OCI-LY7 (cell line): Measurements from ENCODE around the gene SOCS6. TPM values are rescaled to one million over a fixed set of nuclear protein-coding genes. Genes with fewer than 3 reads are reported as not detected.

Experiments used
- BruUV-seq: library from RNA; stranded (reverse); fragments of 400-500 nt; replicated peaks from 2 replicates; lab custom pipeline; 2021; lab: Mats Ljungman, UMichigan
- CTCF ChIA-PET: fragments of 300-600 bp; sonication (Branson Sonifier 250); formaldehyde crosslinking; loops from one replicate; lab custom pipeline; 2022; ENCODE audit warnings: antibody characterized with exemption; ENCODE audit not compliant: unreplicated experiment; lab: Charles Lee
- POLR2A ChIA-PET: fragments of 300-600 bp; sonication (Branson Sonifier 250); formaldehyde crosslinking; loops from one replicate; lab custom pipeline; 2022; ENCODE audit warnings: antibody characterized with exemption; lab: Charles Lee
- DNase-seq: peaks from one replicate; pipeline ENCODE4 v3.0.0-alpha.2; 2015; ENCODE audit warnings: low spot score
- H2AFZ ChIP-seq: fragments of 200-600 bp; sonication (generic), shearing (Covaris generic); 2 replicates; pipeline ENCODE4 v1.6.1; 2014; ENCODE audit warnings: mild to moderate bottlenecking, antibody characterized with exemption, low read length, moderate library complexity
- H3K27ac ChIP-seq: fragments of 200-600 bp; sonication (generic); 2 replicates; pipeline ENCODE4 v1.5.1; 2014; ENCODE audit warnings: mixed run types, low read depth, mild to moderate bottlenecking, moderate library complexity, low read length, inconsistent platforms; ENCODE audit not compliant: poor library complexity, severe bottlenecking
- H3K36me3 ChIP-seq: fragments of 200-600 bp; sonication (generic); 2 replicates; pipeline ENCODE4 v1.6.1; 2014; ENCODE audit warnings: mild to moderate bottlenecking, antibody characterized with exemption, low read length, moderate library complexity, mixed read lengths; ENCODE audit not compliant: insufficient read depth
- H3K4me1 ChIP-seq: fragments of 200-600 bp; sonication (generic); 2 replicates; pipeline ENCODE4 v1.5.1; 2014; ENCODE audit warnings: mild to moderate bottlenecking, low read length; ENCODE audit not compliant: insufficient read depth, poor library complexity, severe bottlenecking
- H3K4me2 ChIP-seq: fragments of 200-600 bp; sonication (generic); 2 replicates; pipeline ENCODE4 v1.6.1; 2014; ENCODE audit warnings: mild to moderate bottlenecking, low read length
- H3K4me3 ChIP-seq: fragments of 200-600 bp; sonication (generic); 2 replicates; pipeline ENCODE4 v1.5.1; 2014; ENCODE audit warnings: mild to moderate bottlenecking, low read depth, low read length; ENCODE audit not compliant: poor library complexity, severe bottlenecking
- H3K79me2 ChIP-seq: fragments of 200-600 bp; sonication (generic); 2 replicates; pipeline ENCODE4 v1.6.1; 2016; ENCODE audit warnings: low read depth, mild to moderate bottlenecking, low read length, moderate library complexity, mixed read lengths; ENCODE audit not compliant: insufficient read depth
- H3K9me2 ChIP-seq: fragments of 200-600 bp; sonication (generic); 2 replicates; pipeline ENCODE4 v1.6.1; 2016; ENCODE audit warnings: mild to moderate bottlenecking, low read length, mixed read lengths; ENCODE audit not compliant: insufficient read depth
- H3K9me3 ChIP-seq: fragments of 200-600 bp; sonication (generic); 2 replicates; pipeline ENCODE4 v1.6.1; 2014; ENCODE audit warnings: mild to moderate bottlenecking, mixed run types, low read length, mixed read lengths
- H4K20me1 ChIP-seq: fragments of 200-600 bp; sonication (generic); 2 replicates; pipeline ENCODE4 v1.6.1; 2014; ENCODE audit warnings: mild to moderate bottlenecking, antibody characterized with exemption, low read length, moderate library complexity, mixed read lengths; ENCODE audit not compliant: insufficient read depth
- EZH2phosphoT487 ChIP-seq: fragments of 200-600 bp; sonication (generic); IDR thresholded peaks from 2 replicates; pipeline ENCODE4 v1.6.1; 2018; ENCODE audit warnings: low read depth, borderline replicate concordance, mild to moderate bottlenecking, mixed run types, antibody characterized with exemption, low read length, moderate library complexity, mixed read lengths
- intact Hi-C: fragments of 100-400 bp; cut with micrococcal nuclease; formaldehyde crosslinking; loops from one replicate; pipeline ENCODE4 v1.10.0; 2022; ENCODE audit not compliant: unreplicated experiment
- total RNA-seq, 2 experiments: library from RNA; depleted of rRNA in 1 of 2; stranded (reverse); fragments of >200 nt in 1 of 2; shearing (Covaris generic) in 1 of 2; gene quantifications; 2 replicates each; pipeline ENCODE4 v1.2.3, GENCODE V29; 2014 to 2022
- TF ChIP-seq, protein P1 (sequence below): fragments of 200-600 bp; sonication (generic); conservative IDR thresholded peaks from 2 replicates; pipeline ENCODE4 v1.5.1; 2014; ENCODE audit warnings: mild to moderate bottlenecking, antibody characterized with exemption, low read length, moderate library complexity, mixed read lengths

The SOCS6 gene
- total RNA-seq, 2 experiments from 2014 or later: not detected

DNA sequence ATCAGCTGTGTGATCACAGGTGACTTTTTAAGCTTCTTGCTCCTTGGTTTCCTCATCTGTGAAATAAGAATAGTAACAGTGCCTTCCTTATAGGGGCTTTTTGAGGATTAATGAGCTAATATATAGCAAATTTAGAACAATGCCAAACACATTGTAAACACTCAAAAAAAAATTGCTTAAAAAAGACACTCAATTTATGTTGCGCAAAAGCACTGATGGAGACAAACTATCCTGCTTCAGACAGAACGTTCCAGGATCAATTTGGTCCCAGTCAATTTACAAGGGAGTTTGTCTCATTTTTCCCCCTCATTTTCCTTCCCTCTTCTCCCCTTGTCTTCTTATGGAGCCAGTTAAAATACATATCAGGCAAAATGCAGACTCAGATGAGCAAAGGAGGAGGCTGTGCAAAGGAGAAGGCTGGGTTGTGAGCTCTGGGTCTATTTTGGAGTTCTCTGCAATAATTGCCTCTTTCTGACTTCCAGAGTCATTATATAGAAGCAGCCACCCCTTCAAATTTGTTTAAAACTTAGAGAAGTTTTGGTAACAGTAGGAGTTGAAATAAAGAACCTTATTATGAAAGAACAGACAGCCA, 83.7 kb downstream of the SOCS6 start:
- Histone ChIP-seq H3K27ac (no peak overlapping the region), H2AFZ (no peak overlapping the region), H3K9me3 (no peaks in the 10 kb centered on the region), H3K79me2 (no peaks in the 10 kb centered on the region), H3K4me2 (no peak overlapping the region), H3K4me3 (no peak overlapping the region), H4K20me1 (no peaks in the 10 kb centered on the region), H3K9me2 (no peaks in the 10 kb centered on the region), H3K4me1 (no peaks in the 10 kb centered on the region), H3K36me3 (no peaks in the 10 kb centered on the region)
- no peak for DNase-seq
- BruUV-seq: no TSS peak
- TF ChIP-seq, protein P1, sequence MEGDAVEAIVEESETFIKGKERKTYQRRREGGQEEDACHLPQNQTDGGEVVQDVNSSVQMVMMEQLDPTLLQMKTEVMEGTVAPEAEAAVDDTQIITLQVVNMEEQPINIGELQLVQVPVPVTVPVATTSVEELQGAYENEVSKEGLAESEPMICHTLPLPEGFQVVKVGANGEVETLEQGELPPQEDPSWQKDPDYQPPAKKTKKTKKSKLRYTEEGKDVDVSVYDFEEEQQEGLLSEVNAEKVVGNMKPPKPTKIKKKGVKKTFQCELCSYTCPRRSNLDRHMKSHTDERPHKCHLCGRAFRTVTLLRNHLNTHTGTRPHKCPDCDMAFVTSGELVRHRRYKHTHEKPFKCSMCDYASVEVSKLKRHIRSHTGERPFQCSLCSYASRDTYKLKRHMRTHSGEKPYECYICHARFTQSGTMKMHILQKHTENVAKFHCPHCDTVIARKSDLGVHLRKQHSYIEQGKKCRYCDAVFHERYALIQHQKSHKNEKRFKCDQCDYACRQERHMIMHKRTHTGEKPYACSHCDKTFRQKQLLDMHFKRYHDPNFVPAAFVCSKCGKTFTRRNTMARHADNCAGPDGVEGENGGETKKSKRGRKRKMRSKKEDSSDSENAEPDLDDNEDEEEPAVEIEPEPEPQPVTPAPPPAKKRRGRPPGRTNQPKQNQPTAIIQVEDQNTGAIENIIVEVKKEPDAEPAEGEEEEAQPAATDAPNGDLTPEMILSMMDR: no peak
- no peak for TF ChIP-seq EZH2phosphoT487
- CTCF ChIA-PET: no interaction called here
- POLR2A ChIA-PET: no interaction called here
- intact Hi-C loops: no loop called here

DNA sequence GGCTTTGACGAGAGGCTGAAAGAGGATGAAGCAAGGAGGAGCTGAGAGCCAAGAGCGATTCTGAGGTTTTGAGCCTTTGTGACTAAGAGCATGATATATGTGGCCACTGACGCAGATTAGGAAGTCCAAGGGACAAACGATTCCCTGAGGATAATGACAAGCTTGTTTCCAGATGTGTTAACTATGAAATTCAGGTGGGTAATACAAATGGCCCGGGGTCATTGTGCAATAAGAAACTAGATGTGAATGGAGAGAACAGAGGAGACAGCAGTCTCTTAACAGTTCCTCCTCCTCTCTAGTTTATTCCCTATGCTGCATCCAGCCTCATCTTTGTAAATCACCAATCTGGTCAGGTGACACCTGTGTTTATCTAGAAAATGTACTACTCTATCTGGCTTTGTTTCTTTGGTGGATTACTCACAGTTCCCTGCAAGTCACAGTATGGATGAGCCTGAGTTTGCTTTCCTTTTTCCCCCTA, 84.2 kb downstream of the SOCS6 start:
- Histone ChIP-seq H4K20me1 (no peaks in the 10 kb centered on the region), H3K4me2 (no peak overlapping the region), H3K4me1 (no peaks in the 10 kb centered on the region), H2AFZ (no peak overlapping the region), H3K27ac (no peak overlapping the region), H3K36me3 (no peaks in the 10 kb centered on the region), H3K79me2 (no peaks in the 10 kb centered on the region), H3K9me2 (no peaks in the 10 kb centered on the region), H3K4me3 (no peak overlapping the region), H3K9me3 (no peaks in the 10 kb centered on the region)
- intact Hi-C loops: no loop called here
- TF ChIP-seq, protein P1: no peak
- no peak for TF ChIP-seq EZH2phosphoT487
- CTCF ChIA-PET: no interaction called here
- POLR2A ChIA-PET: no interaction called here
- no TSS peak for BruUV-seq
- no peak for DNase-seq

DNA sequence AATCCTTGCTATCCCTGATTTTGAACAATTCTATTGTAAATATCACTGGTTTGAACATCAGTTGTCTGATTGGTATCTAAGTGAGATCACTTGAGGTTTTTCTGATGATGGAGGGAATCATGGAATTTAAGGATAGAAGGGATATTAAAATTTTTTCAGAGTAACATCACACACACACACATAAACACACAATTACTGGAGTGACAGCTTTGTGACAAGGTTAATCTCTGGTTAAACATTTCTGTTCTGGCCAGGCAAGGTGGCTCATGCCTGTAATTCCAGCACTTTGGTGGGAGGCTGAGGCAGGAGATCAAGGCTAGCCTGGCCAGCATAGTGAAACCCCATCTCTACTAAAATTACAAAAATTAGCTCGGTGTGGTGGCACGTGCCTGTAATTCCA, 85.3 kb downstream of the SOCS6 start:
- H2AFZ ChIP-seq: no peak overlapping the region

More for the DNA sequence above, 85.3 kb downstream of the SOCS6 start:
- H3K4me2 ChIP-seq: no peak overlapping the region
- no peaks in the 10 kb centered on the region for H4K20me1 ChIP-seq
- no peak overlapping the region for H3K4me3 ChIP-seq
- no peaks in the 10 kb centered on the region for H3K79me2 ChIP-seq
- DNase-seq: no peak
- no peaks in the 10 kb centered on the region for H3K36me3 ChIP-seq
- no TSS peak for BruUV-seq
- TF ChIP-seq EZH2phosphoT487: no peak
- TF ChIP-seq, protein P1: no peak
- H3K27ac ChIP-seq: no peak overlapping the region
- intact Hi-C loops: no loop called here
- H3K4me1 ChIP-seq: no peaks in the 10 kb centered on the region
- POLR2A ChIA-PET: no interaction called here
- no peaks in the 10 kb centered on the region for H3K9me3 ChIP-seq
- no peaks in the 10 kb centered on the region for H3K9me2 ChIP-seq
- CTCF ChIA-PET: no interaction called here
